GM12878 (cell line): ENCODE measurements around the gene HK1. TPM values are rescaled to one million over a fixed set of nuclear protein-coding genes. Genes with fewer than 3 reads are reported as not detected.
A peak's percentile ranks its signal among the peaks of the same experiment; 100 is the strongest.

ENCODE experiments used
- ATAC-seq: fragments of 200-7000 bp; cut with Tn5 transposase; 3 replicates; pipeline ENCODE4 v1.9.1; 2020; ENCODE audit warnings: mild to moderate bottlenecking, moderate library complexity
- BruUV-seq: library from RNA; stranded (reverse); fragments of 400-500 nt; replicated peaks from 2 replicates; lab custom pipeline; 2021; lab: Mats Ljungman, UMichigan
- CTCF ChIA-PET: fragments of 300-600 bp; sonication (Branson Sonifier 250); formaldehyde crosslinking; extraction: SDS; loops from one replicate; lab custom pipeline; 2021; ENCODE audit warnings: inconsistent platforms; lab: Yijun Ruan, JAX
- POLR2A ChIA-PET: fragments of 350-600 bp; formaldehyde crosslinking; extraction: SDS; loops from one replicate; lab custom pipeline; 2021; ENCODE audit warnings: inconsistent platforms; lab: Charles Lee
- RAD21 ChIA-PET: fragments of 300-600 bp; sonication (Branson Sonifier 250); formaldehyde crosslinking; loops from one replicate; lab custom pipeline; 2023; ENCODE audit warnings: antibody characterized with exemption; ENCODE audit not compliant: unreplicated experiment; lab: Charles Lee
- SMC1A ChIA-PET: fragments of 300-600 bp; sonication (Branson Sonifier 250); formaldehyde crosslinking; loops from one replicate; lab custom pipeline; 2023; ENCODE audit not compliant: unreplicated experiment, uncharacterized antibody; lab: Charles Lee
- DNase-seq: peaks from one replicate; pipeline ENCODE4 v3.0.0-alpha.2; 2011; ENCODE audit warnings: low read depth, low spot score
- FAIRE-seq: peaks from 3 replicates; lab custom pipeline; 2011; peaks lifted over from hg19 to GRCh38; lab: Jason Lieb, UNC
- H2AFZ ChIP-seq: 2 replicates; pipeline ENCODE4 v1.6.0; 2011; ENCODE audit warnings: low read depth, low read length, control low read depth; ENCODE audit not compliant: control insufficient read depth
- H3K27ac ChIP-seq: 2 replicates; pipeline ENCODE4 v1.5.1; 2011; ENCODE audit warnings: control low read depth; ENCODE audit not compliant: control insufficient read depth, insufficient read depth
- H3K27me3 ChIP-seq, 2 experiments: replicated peaks in 1 of 2; 2 replicates each; pipeline versions ENCODE4 v1.6.0 to v1.6.1; 2011; ENCODE audit warnings: low read length in 1 of 2; ENCODE audit not compliant: control insufficient read depth in 2 of 2, insufficient read depth in 2 of 2
- H3K36me3 ChIP-seq, 2 experiments: 2 replicates each; pipeline ENCODE4 v1.5.1; 2011; ENCODE audit warnings: low read length in 1 of 2; ENCODE audit not compliant: control insufficient read depth in 2 of 2, insufficient read depth in 2 of 2
- H3K4me1 ChIP-seq: 2 replicates; pipeline ENCODE4 v1.6.1; 2011; ENCODE audit warnings: mild to moderate bottlenecking, low read length, moderate library complexity, mixed read lengths; ENCODE audit not compliant: control insufficient read depth, insufficient read depth
- H3K4me2 ChIP-seq: 2 replicates; pipeline ENCODE4 v1.6.0; 2011; ENCODE audit warnings: control low read depth; ENCODE audit not compliant: control insufficient read depth, insufficient read depth
- H3K4me3 ChIP-seq: fragments of 200-600 bp; sonication (generic); 2 replicates; pipeline ENCODE4 v1.5.1; 2016
- H3K79me2 ChIP-seq: 2 replicates; pipeline ENCODE4 v1.6.0; 2011; ENCODE audit warnings: low read length; ENCODE audit not compliant: control insufficient read depth, insufficient read depth
- H3K9ac ChIP-seq: 2 replicates; pipeline ENCODE4 v1.8.0; 2011; ENCODE audit warnings: low read length, control low read depth, mixed read lengths; ENCODE audit not compliant: control insufficient read depth, insufficient read depth
- H3K9me3 ChIP-seq: replicated peaks from 3 replicates; pipeline ENCODE4 v1.5.1; 2011; ENCODE audit warnings: mild to moderate bottlenecking, low read length; ENCODE audit not compliant: control insufficient read depth, insufficient read depth
- H4K20me1 ChIP-seq: 2 replicates; pipeline ENCODE4 v1.6.0; 2011; ENCODE audit not compliant: control insufficient read depth, insufficient read depth
- HCFC1 ChIP-seq: fragments of 150-350 bp; IDR thresholded peaks from 2 replicates; pipeline ENCODE4 v1.6.1; 2014; ENCODE audit warnings: low read length
- NFYA ChIP-seq: IDR thresholded peaks from 2 replicates; pipeline ENCODE4 v1.6.1; 2011; ENCODE audit warnings: low read depth, mild to moderate bottlenecking, low read length, improper control_type of control experiment, borderline replicate concordance
- PAX5 ChIP-seq: IDR thresholded peaks from 2 replicates; pipeline ENCODE4 v1.6.1; 2011; ENCODE audit warnings: low read depth, low read length, borderline replicate concordance
- RBBP5 ChIP-seq: fragments of 200-600 bp; sonication (generic); conservative IDR thresholded peaks from 2 replicates; pipeline ENCODE4 v1.6.1; 2016
- SMAD5 ChIP-seq: IDR thresholded peaks from 2 replicates; pipeline ENCODE4 v1.6.1; 2016; ENCODE audit warnings: antibody characterized with exemption, low read depth
- SPI1 ChIP-seq: IDR thresholded peaks from 2 replicates; pipeline ENCODE4 v1.6.1; 2011; ENCODE audit warnings: low read depth, mild to moderate bottlenecking, low read length, moderate library complexity, borderline replicate concordance; ENCODE audit not compliant: insufficient read depth
- STAT3 ChIP-seq: IDR thresholded peaks from 2 replicates; pipeline ENCODE4 v1.6.1; 2011; ENCODE audit warnings: low read depth, low read length, improper control_type of control experiment
- WGBS: methylation state at CpG from one replicate; pipeline ENCODE4 v1.1.6; 2016; ENCODE audit warnings: low lambda C conversion rate; ENCODE audit not compliant: insufficient replicate concordance, insufficient coverage; ENCODE audit errors: missing lambda C conversion rate; 5-methylcytosine and 5-hydroxymethylcytosine counted together
- in situ Hi-C: fragments of 300-500 bp; cut with MboI; formaldehyde crosslinking; loops from 9 replicates; pipeline ENCODE4 v1.14.3; 2018; ENCODE audit warnings: mixed read lengths
- intact Hi-C: fragments of 100-400 bp; cut with micrococcal nuclease; formaldehyde crosslinking; loops from one replicate; pipeline ENCODE4 v1.14.2; 2022; ENCODE audit not compliant: unreplicated experiment
- polyA plus RNA-seq, 11 experiments: library from polyadenylated mRNA; depleted of rRNA in 4 of 11; unstranded in 6 of 11; stranded (reverse) in 5 of 11; fragments of >200 nt; fragmentation: Nextera tagmentation in 4 of 11; fragmentation: Illumina TruSeq in 1 of 11; extraction: Ambion mirVana in 4 of 11; extraction: Trizol in 1 of 11; gene quantifications; 1 replicate in 1 of 11; 2 replicates in 10 of 11; pipeline versions ENCODE4 v1.2.1 to v1.2.3, GENCODE V29; 2011 to 2016; ENCODE audit warnings: inconsistent platforms in 2 of 11, missing spikeins in 2 of 11, low read depth in 1 of 11
- total RNA-seq, 4 experiments: library from RNA; depleted of rRNA in 3 of 4; stranded (reverse); fragments of >200 nt in 3 of 4; fragmentation: Illumina TruSeq in 1 of 4; extraction: Trizol in 1 of 4; gene quantifications; 2 replicates each; pipeline versions ENCODE4 v1.2.1 to v1.2.3, GENCODE V29; 2013 to 2021
- TF ChIP-seq, protein P1 (sequence below): IDR thresholded peaks from 2 replicates; pipeline ENCODE4 v1.6.1; 2012; ENCODE audit warnings: mild to moderate bottlenecking, low read depth, low read length
- TF ChIP-seq, protein P2 (sequence below): fragments of 450-650 bp; formaldehyde crosslinking; IDR thresholded peaks from 2 replicates; pipeline ENCODE4 v1.4.0; 2020; ENCODE audit warnings: mild to moderate bottlenecking, moderate library complexity

Gene HK1
- total and polyA plus RNA-seq, 10 of the 15 experiments (the other 5 are each of a cell fraction or from before 2014, with no cell fraction given) = 3.4 to 77.3 (median 46.6) TPM

DNA sequence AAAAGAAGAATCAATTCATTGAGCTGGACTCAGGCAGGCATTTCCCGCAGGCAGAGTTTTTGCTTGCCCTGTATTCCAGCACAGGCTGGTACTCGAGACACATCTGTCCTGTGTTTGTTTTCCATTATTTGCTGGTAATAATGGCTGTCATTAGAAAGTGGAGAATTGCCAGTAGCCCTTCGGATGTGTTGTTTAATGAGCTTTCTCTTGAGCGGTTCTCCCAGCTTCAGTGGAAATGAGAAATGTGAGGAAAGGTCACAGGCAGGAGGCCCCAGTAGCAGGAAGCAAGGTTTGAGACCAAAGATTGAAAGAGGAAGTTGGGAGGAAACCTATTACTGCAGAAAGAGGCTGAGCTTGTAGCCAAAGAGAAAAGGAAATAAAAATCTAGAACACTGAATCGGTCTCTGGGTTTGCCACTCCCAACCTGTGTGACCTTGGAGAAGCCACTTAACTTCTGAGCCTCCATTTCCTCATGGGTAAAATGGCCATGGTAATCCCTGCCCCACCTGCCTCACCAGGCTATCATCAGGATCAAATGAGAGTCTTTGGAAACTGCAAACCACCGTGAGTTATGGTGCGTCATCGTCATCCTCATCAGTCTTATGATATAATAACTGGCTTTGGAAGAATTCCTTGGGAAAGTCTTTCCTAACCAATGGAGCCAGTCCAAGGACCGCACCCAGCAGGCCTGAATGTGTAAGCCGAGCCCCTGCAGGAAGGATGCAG is 70.7 kb downstream of the HK1 start:
- FAIRE-seq (no peak), DNase-seq (no peak), ATAC-seq (no peak)
- CTCF ChIA-PET = no interaction called here
- Histone ChIP-seq H3K4me2 (no peak overlapping the region), H3K9ac (no peak overlapping the region), H3K79me2 (peaks cover 2% of the 10 kb centered on the region; the same call in 1 of the 2 replicates), H2AFZ (no peak overlapping the region), H3K27ac (no peak overlapping the region), H3K9me3 (no peaks in the 10 kb centered on the region), H4K20me1 (no peaks in the 10 kb centered on the region), H3K36me3 (peaks cover 11 to 18% of the 10 kb centered on the region in 2 experiments), H3K27me3 (no peaks in the 10 kb centered on the region), H3K4me1 (peaks cover 18% of the 10 kb centered on the region), H3K4me3 (no peak overlapping the region)
- RAD21 ChIA-PET = no interaction called here
- TF ChIP-seq SPI1 = peak; percentile 37; the same call in 1 of the 2 replicates
- no peak for TF ChIP-seq NFYA
- intact Hi-C loops (no loop called here), in situ Hi-C loops (no loop called here)
- SMC1A ChIA-PET = interaction anchor here (0.6 to 1.5 kb wide), 2 partner anchors 9 to 190 kb away, joined by 3 to 4 read pairs; no protein-coding TSS in a partner anchor
- WGBS = 64% methylated on average over 10 of the region's 10 CpGs
- POLR2A ChIA-PET = interaction anchor here (1.0 kb wide), 1 partner anchor 25 kb away, joined by 3 read pairs; no protein-coding TSS in a partner anchor
- TSS peak; percentile 39 for BruUV-seq

DNA sequence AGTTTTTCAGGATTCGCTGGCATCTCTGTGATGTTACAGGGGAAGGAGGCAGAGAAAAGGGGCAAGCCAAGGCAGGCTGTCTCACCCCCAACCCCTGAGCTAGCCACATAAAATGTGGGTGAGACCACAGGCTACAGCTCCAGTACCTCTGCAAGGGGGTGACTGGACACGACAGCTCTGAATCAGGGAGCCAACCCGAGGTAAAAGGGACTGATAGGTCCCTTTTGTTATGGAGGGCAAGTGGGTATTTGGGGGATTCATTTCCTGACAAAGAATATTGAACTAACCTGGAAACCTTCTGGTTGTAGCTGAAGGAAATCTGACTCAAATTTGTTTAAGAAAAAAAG is 71.2 kb downstream of the HK1 start:
- H3K4me3 ChIP-seq = no peak overlapping the region
- DNase-seq = no peak
- ChIA-PET POLR2A (no interaction called here), CTCF (no interaction called here), SMC1A (interaction anchor here (1.5 kb wide), 1 partner anchor 10 kb away, joined by 4 read pairs; no protein-coding TSS in a partner anchor), RAD21 (no interaction called here)
- H3K79me2 ChIP-seq = no peaks in the 10 kb centered on the region; the same call in 1 of the 2 replicates
- intact Hi-C loops = no loop called here
- in situ Hi-C loops = no loop called here
- FAIRE-seq = no peak
- H4K20me1 ChIP-seq = no peaks in the 10 kb centered on the region
- peaks cover 12% of the 10 kb centered on the region for H3K4me1 ChIP-seq
- peaks cover 11 to 18% of the 10 kb centered on the region in 2 experiments for H3K36me3 ChIP-seq
- ATAC-seq = no peak
- H3K27me3 ChIP-seq = no peaks in the 10 kb centered on the region
- 59% methylated on average over 3 of the region's 3 CpGs for WGBS
- H2AFZ ChIP-seq = no peak overlapping the region
- H3K4me2 ChIP-seq = no peak overlapping the region
- no TSS peak for BruUV-seq
- no peak overlapping the region for H3K27ac ChIP-seq
- H3K9me3 ChIP-seq = no peaks in the 10 kb centered on the region
- H3K9ac ChIP-seq = no peak overlapping the region
- TF ChIP-seq, protein P1, sequence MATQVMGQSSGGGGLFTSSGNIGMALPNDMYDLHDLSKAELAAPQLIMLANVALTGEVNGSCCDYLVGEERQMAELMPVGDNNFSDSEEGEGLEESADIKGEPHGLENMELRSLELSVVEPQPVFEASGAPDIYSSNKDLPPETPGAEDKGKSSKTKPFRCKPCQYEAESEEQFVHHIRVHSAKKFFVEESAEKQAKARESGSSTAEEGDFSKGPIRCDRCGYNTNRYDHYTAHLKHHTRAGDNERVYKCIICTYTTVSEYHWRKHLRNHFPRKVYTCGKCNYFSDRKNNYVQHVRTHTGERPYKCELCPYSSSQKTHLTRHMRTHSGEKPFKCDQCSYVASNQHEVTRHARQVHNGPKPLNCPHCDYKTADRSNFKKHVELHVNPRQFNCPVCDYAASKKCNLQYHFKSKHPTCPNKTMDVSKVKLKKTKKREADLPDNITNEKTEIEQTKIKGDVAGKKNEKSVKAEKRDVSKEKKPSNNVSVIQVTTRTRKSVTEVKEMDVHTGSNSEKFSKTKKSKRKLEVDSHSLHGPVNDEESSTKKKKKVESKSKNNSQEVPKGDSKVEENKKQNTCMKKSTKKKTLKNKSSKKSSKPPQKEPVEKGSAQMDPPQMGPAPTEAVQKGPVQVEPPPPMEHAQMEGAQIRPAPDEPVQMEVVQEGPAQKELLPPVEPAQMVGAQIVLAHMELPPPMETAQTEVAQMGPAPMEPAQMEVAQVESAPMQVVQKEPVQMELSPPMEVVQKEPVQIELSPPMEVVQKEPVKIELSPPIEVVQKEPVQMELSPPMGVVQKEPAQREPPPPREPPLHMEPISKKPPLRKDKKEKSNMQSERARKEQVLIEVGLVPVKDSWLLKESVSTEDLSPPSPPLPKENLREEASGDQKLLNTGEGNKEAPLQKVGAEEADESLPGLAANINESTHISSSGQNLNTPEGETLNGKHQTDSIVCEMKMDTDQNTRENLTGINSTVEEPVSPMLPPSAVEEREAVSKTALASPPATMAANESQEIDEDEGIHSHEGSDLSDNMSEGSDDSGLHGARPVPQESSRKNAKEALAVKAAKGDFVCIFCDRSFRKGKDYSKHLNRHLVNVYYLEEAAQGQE = no peak
- no peak for TF ChIP-seq PAX5
- no peak for TF ChIP-seq STAT3
- TF ChIP-seq RBBP5 = no peak
- TF ChIP-seq, protein P2, sequence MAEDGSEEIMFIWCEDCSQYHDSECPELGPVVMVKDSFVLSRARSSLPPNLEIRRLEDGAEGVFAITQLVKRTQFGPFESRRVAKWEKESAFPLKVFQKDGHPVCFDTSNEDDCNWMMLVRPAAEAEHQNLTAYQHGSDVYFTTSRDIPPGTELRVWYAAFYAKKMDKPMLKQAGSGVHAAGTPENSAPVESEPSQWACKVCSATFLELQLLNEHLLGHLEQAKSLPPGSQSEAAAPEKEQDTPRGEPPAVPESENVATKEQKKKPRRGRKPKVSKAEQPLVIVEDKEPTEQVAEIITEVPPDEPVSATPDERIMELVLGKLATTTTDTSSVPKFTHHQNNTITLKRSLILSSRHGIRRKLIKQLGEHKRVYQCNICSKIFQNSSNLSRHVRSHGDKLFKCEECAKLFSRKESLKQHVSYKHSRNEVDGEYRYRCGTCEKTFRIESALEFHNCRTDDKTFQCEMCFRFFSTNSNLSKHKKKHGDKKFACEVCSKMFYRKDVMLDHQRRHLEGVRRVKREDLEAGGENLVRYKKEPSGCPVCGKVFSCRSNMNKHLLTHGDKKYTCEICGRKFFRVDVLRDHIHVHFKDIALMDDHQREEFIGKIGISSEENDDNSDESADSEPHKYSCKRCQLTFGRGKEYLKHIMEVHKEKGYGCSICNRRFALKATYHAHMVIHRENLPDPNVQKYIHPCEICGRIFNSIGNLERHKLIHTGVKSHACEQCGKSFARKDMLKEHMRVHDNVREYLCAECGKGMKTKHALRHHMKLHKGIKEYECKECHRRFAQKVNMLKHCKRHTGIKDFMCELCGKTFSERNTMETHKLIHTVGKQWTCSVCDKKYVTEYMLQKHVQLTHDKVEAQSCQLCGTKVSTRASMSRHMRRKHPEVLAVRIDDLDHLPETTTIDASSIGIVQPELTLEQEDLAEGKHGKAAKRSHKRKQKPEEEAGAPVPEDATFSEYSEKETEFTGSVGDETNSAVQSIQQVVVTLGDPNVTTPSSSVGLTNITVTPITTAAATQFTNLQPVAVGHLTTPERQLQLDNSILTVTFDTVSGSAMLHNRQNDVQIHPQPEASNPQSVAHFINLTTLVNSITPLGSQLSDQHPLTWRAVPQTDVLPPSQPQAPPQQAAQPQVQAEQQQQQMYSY (CRISPR knock-in tag) = no peak
- TF ChIP-seq SMAD5 = no peak
- no peak for TF ChIP-seq HCFC1
